SK-N-SH (cell line): ENCODE results near the gene NAXE. TPM values are rescaled to one million over a fixed set of nuclear protein-coding genes. Genes with fewer than 3 reads are reported as not detected.

ENCODE experiments used
- CTCF ChIA-PET: fragments of 300-600, 350-600 bp; formaldehyde crosslinking; extraction: SDS; loops from one replicate; lab custom pipeline; 2021; lab: Yijun Ruan, JAX
- POLR2A ChIA-PET: fragments of 350-600 bp; sonication (Branson Sonifier 250); formaldehyde crosslinking; extraction: SDS; loops from one replicate; lab custom pipeline; 2020; ENCODE audit warnings: antibody characterized with exemption, inconsistent platforms; lab: Yijun Ruan, JAX
- DNase-seq: peaks from one replicate; pipeline ENCODE4 v3.0.0; 2012
- H2AFZ ChIP-seq: fragments of 200-600 bp; sonication (generic); 2 replicates; pipeline ENCODE4 v1.8.1; 2016; ENCODE audit warnings: antibody characterized with exemption, mild to moderate bottlenecking, low read depth
- H3F3A ChIP-seq: fragments of 200-600 bp; sonication (generic); replicated peaks from 2 replicates; pipeline ENCODE3; 2016; ENCODE audit warnings: antibody characterized with exemption, mild to moderate bottlenecking; ENCODE audit not compliant: insufficient read depth
- H3K27ac ChIP-seq, 2 experiments: fragments of 200-500 bp in 1 of 2; fragments of 200-600 bp in 1 of 2; sonication (Bioruptor generic) in 1 of 2; sonication (generic), shearing (Covaris generic) in 1 of 2; 2 replicates each; pipeline versions ENCODE4 v1.5.1 to v1.6.1; 2014 to 2016; ENCODE audit warnings: low read depth in 2 of 2, inconsistent platforms in 1 of 2, low read length in 1 of 2, mild to moderate bottlenecking in 1 of 2, mixed read lengths in 1 of 2
- H3K27me3 ChIP-seq: fragments of 200-600 bp; sonication (generic), shearing (Covaris generic); 2 replicates; pipeline ENCODE4 v1.6.1; 2016; ENCODE audit warnings: mixed run types; ENCODE audit not compliant: insufficient read depth
- H3K36me3 ChIP-seq, 2 experiments: fragments of 200-500 bp in 1 of 2; fragments of 200-600 bp in 1 of 2; sonication (Bioruptor generic) in 1 of 2; sonication (generic) in 1 of 2; replicated peaks in 1 of 2; 2 replicates each; pipeline versions ENCODE3 to v1.5.1; 2014 to 2016; ENCODE audit warnings: low read length in 1 of 2, mild to moderate bottlenecking in 1 of 2; ENCODE audit not compliant: insufficient read depth in 2 of 2, control insufficient read depth in 1 of 2
- H3K4me1 ChIP-seq, 2 experiments: fragments of 200-500 bp in 1 of 2; fragments of 200-600 bp in 1 of 2; sonication (Bioruptor generic) in 1 of 2; sonication (generic), shearing (Covaris generic) in 1 of 2; 2 replicates each; pipeline versions ENCODE4 v1.5.1 to v1.6.1; 2014 to 2016; ENCODE audit warnings: low read depth in 1 of 2, low read length in 1 of 2, mixed run types in 1 of 2; ENCODE audit not compliant: insufficient read depth in 2 of 2, control insufficient read depth in 1 of 2
- H3K4me2 ChIP-seq: fragments of 200-600 bp; sonication (generic), shearing (Covaris generic); 2 replicates; pipeline ENCODE4 v1.6.1; 2017; ENCODE audit warnings: mixed run types
- H3K4me3 ChIP-seq, 2 experiments: fragments of 200-500 bp in 1 of 2; fragments of 200-600 bp in 1 of 2; sonication (Bioruptor generic) in 1 of 2; sonication (generic), shearing (Covaris generic) in 1 of 2; 2 replicates each; pipeline versions ENCODE4 v1.5.1 to v1.8.1; 2014 to 2016; ENCODE audit warnings: low read depth in 2 of 2, inconsistent platforms in 1 of 2, low read length in 1 of 2, mild to moderate bottlenecking in 1 of 2, mixed read lengths in 1 of 2, moderate library complexity in 1 of 2
- H3K79me2 ChIP-seq: fragments of 200-600 bp; sonication (generic); 2 replicates; pipeline ENCODE4 v1.8.1; 2017; ENCODE audit warnings: mild to moderate bottlenecking; ENCODE audit not compliant: insufficient read depth
- H3K9ac ChIP-seq: fragments of 200-600 bp; sonication (generic); 2 replicates; pipeline ENCODE4 v1.6.1; 2017; ENCODE audit warnings: mixed run types
- H3K9me2 ChIP-seq: fragments of 200-600 bp; sonication (generic); 2 replicates; pipeline ENCODE4 v1.6.1; 2017; ENCODE audit warnings: mixed run types
- H3K9me3 ChIP-seq: fragments of 200-600 bp; sonication (generic); 2 replicates; pipeline ENCODE4 v1.6.1; 2017; ENCODE audit warnings: mixed run types, mild to moderate bottlenecking, moderate library complexity
- H4K20me1 ChIP-seq: fragments of 200-600 bp; sonication (generic); 2 replicates; pipeline ENCODE4 v1.6.1; 2017; ENCODE audit warnings: mild to moderate bottlenecking, mixed run types; ENCODE audit not compliant: insufficient read depth
- CTCF ChIP-seq: fragments of 200-600 bp; sonication (generic); IDR thresholded peaks from 2 replicates; pipeline ENCODE4 v1.6.1; 2017; ENCODE audit warnings: antibody characterized with exemption, mild to moderate bottlenecking, moderate library complexity
- EZH2phosphoT487 ChIP-seq: fragments of 200-600 bp; sonication (generic); IDR thresholded peaks from 2 replicates; pipeline ENCODE4 v1.6.1; 2017; ENCODE audit warnings: low read depth, mixed run types, mild to moderate bottlenecking, antibody characterized with exemption, moderate library complexity, borderline replicate concordance
- FOXJ3 ChIP-seq: sonication (generic); formaldehyde crosslinking; IDR thresholded peaks from 2 replicates; pipeline ENCODE4 v1.5.1; 2020; ENCODE audit warnings: mild to moderate bottlenecking, missing genetic modification reagents
- FOXM1 ChIP-seq: IDR thresholded peaks from 2 replicates; pipeline ENCODE4 v1.4.0; 2012; ENCODE audit warnings: low read depth, mild to moderate bottlenecking
- GATA2 ChIP-seq: sonication (generic); formaldehyde crosslinking; IDR thresholded peaks from 2 replicates; pipeline ENCODE4 v1.5.0; 2020; ENCODE audit warnings: mild to moderate bottlenecking, missing genetic modification reagents
- MEF2A ChIP-seq: IDR thresholded peaks from 2 replicates; pipeline ENCODE4 v1.4.0; 2012; ENCODE audit warnings: low read depth, borderline replicate concordance
- NFIC ChIP-seq: IDR thresholded peaks from 2 replicates; pipeline ENCODE4 v1.4.0; 2012; ENCODE audit warnings: borderline replicate concordance
- PBX3 ChIP-seq: IDR thresholded peaks from 2 replicates; pipeline ENCODE4; 2012
- POLR2AphosphoS5 ChIP-seq: IDR thresholded peaks from 2 replicates; pipeline ENCODE4 v1.6.1; 2012; ENCODE audit warnings: low read depth, low read length
- RCOR1 ChIP-seq: fragments of 150-350 bp; IDR thresholded peaks from 2 replicates; pipeline ENCODE4 v1.6.1; 2017; ENCODE audit warnings: antibody characterized with exemption, low read length
- RXRA ChIP-seq: IDR thresholded peaks from 2 replicates; pipeline ENCODE4 v1.4.0; 2012; ENCODE audit warnings: low read depth, mild to moderate bottlenecking, borderline replicate concordance
- SIN3A ChIP-seq: IDR thresholded peaks from 2 replicates; pipeline ENCODE4 v1.6.1; 2012; ENCODE audit warnings: low read depth, mild to moderate bottlenecking, low read length, moderate library complexity, borderline replicate concordance
- SMC3 ChIP-seq: IDR thresholded peaks from 2 replicates; pipeline ENCODE4 v1.6.1; 2012; ENCODE audit warnings: low read depth, low read length, improper control_type of control experiment
- TCF12 ChIP-seq: IDR thresholded peaks from 2 replicates; pipeline ENCODE4 v1.4.0; 2012
- TEAD4 ChIP-seq: IDR thresholded peaks from 2 replicates; pipeline ENCODE4 v1.4.0; 2012; ENCODE audit warnings: mild to moderate bottlenecking, borderline replicate concordance; ENCODE audit not compliant: insufficient read depth
- USF2 ChIP-seq: fragments of 150-350 bp; IDR thresholded peaks from 2 replicates; pipeline ENCODE4 v1.6.1; 2017; ENCODE audit warnings: antibody characterized with exemption, low read length, low read depth, borderline replicate concordance
- WGBS: methylation state at CpG from one replicate; pipeline ENCODE4 v1.1.6; 2017; ENCODE audit warnings: low lambda C conversion rate; 5-methylcytosine and 5-hydroxymethylcytosine counted together
- polyA plus RNA-seq, 3 experiments: library from polyadenylated mRNA; depleted of rRNA; stranded (reverse); fragments of >200 nt; gene quantifications; 2 replicates each; pipeline ENCODE4 v1.2.3, GENCODE V29; 2012
- TF ChIP-seq, protein P1 (sequence below): IDR thresholded peaks from 2 replicates; pipeline ENCODE4 v1.4.0; 2012; ENCODE audit warnings: low read depth, borderline replicate concordance
- TF ChIP-seq, protein P2 (sequence below): IDR thresholded peaks from 2 replicates; pipeline ENCODE4 v1.4.0; 2012; ENCODE audit warnings: low read depth, borderline replicate concordance

The NAXE gene
- polyA plus RNA-seq, 1 of the 3 experiments (the other 2 are of a cell fraction), result 98.4 TPM

- Histone ChIP-seq H3K36me3 (no peaks in the 10 kb centered on the region), H3K27ac (no peak overlapping the region), H3K27me3 (no peaks in the 10 kb centered on the region), H4K20me1 (no peaks in the 10 kb centered on the region), H3K4me1 (no peaks in the 10 kb centered on the region), H3K9me3 (no peaks in the 10 kb centered on the region), H2AFZ (no peak overlapping the region), H3F3A (no peaks in the 10 kb centered on the region), H3K4me3 (no peak overlapping the region), H3K9me2 (no peaks in the 10 kb centered on the region), H3K9ac (no peak overlapping the region), H3K4me2 (no peak overlapping the region), H3K79me2 (no peaks in the 10 kb centered on the region)
- CTCF ChIA-PET, result interaction anchor here (0.6 to 11.1 kb wide), 18 partner anchors 9 to 199 kb away, joined by 3 to 104 read pairs (median 6); partner anchors contain the start of genes GPATCH4, HAPLN2 and NAXE
- WGBS, result 54% methylated on average over 11 of the region's 11 CpGs
- no peak for TF ChIP-seq FOXJ3
- TF ChIP-seq USF2, result no peak
- peak; percentile 43 for TF ChIP-seq CTCF
- no peak for TF ChIP-seq TCF12
- TF ChIP-seq SMC3, result 0 out of 2 replicates have a peak, but pooled peaks have one; percentile 4
- no peak for TF ChIP-seq MEF2A
- POLR2A ChIA-PET, result interaction anchor here (1.3 kb wide), 1 partner anchor 128 kb away, joined by 3 read pairs; no protein-coding TSS in a partner anchor
- peak; percentile 65 for DNase-seq
Observed at GRCh38 chr1:156584813-156585212, 6.8 kb upstream of the NAXE start.

GRCh38 chr1:156586323-156586722 lies 5.3 kb upstream of the NAXE start:
- Histone ChIP-seq H3F3A (peaks cover 4% of the 10 kb centered on the region), H3K4me1 (peaks cover 0 to 5% of the 10 kb centered on the region in 2 experiments; a peak in 2 of 4 replicates), H4K20me1 (no peaks in the 10 kb centered on the region), H3K4me2 (no peak overlapping the region), H3K9me3 (no peaks in the 10 kb centered on the region), H3K27ac (no peak overlapping the region), H3K79me2 (no peaks in the 10 kb centered on the region), H2AFZ (no peak overlapping the region), H3K4me3 (no peak overlapping the region), H3K27me3 (no peaks in the 10 kb centered on the region), H3K36me3 (no peaks in the 10 kb centered on the region), H3K9ac (no peak overlapping the region), H3K9me2 (no peaks in the 10 kb centered on the region)
- WGBS, result 52% methylated on average over 3 of the region's 4 CpGs
- ChIA-PET CTCF (interaction anchor here (0.9 to 11.1 kb wide), 12 partner anchors 8 to 201 kb away, joined by 3 to 104 read pairs (median 4); partner anchors contain the start of genes GPATCH4 and NAXE), POLR2A (interaction anchor here (1.3 kb wide), 2 partner anchors 29 to 129 kb away, joined by 3 to 4 read pairs; no protein-coding TSS in a partner anchor)
- no peak for DNase-seq
- TF ChIP-seq, protein P1, sequence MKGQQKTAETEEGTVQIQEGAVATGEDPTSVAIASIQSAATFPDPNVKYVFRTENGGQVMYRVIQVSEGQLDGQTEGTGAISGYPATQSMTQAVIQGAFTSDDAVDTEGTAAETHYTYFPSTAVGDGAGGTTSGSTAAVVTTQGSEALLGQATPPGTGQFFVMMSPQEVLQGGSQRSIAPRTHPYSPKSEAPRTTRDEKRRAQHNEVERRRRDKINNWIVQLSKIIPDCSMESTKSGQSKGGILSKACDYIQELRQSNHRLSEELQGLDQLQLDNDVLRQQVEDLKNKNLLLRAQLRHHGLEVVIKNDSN, result no peak
- TF ChIP-seq FOXM1 (no peak), SMC3 (no peak), SIN3A (no peak), POLR2AphosphoS5 (no peak), RXRA (no peak), TEAD4 (no peak), GATA2 (CRISPR knock-in tag) (no peak), USF2 (no peak), PBX3 (no peak), NFIC (no peak), FOXJ3 (no peak), EZH2phosphoT487 (no peak), RCOR1 (no peak)
- TF ChIP-seq, protein P2, sequence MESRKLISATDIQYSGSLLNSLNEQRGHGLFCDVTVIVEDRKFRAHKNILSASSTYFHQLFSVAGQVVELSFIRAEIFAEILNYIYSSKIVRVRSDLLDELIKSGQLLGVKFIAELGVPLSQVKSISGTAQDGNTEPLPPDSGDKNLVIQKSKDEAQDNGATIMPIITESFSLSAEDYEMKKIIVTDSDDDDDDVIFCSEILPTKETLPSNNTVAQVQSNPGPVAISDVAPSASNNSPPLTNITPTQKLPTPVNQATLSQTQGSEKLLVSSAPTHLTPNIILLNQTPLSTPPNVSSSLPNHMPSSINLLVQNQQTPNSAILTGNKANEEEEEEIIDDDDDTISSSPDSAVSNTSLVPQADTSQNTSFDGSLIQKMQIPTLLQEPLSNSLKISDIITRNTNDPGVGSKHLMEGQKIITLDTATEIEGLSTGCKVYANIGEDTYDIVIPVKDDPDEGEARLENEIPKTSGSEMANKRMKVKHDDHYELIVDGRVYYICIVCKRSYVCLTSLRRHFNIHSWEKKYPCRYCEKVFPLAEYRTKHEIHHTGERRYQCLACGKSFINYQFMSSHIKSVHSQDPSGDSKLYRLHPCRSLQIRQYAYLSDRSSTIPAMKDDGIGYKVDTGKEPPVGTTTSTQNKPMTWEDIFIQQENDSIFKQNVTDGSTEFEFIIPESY, result no peak
